HL-60 (cell line): ENCODE measurements around the gene CTIF.

Source experiments
- CTCF ChIP-seq: IDR thresholded peaks from one replicate; pipeline ENCODE4 v1.5.1; 2011; ENCODE audit warnings: low read length, control low read depth, inconsistent platforms; ENCODE audit not compliant: insufficient read depth
- POLR2AphosphoS5 ChIP-seq: IDR thresholded peaks from 2 replicates; pipeline ENCODE4 v1.6.1; 2012; ENCODE audit warnings: low read depth
- REST ChIP-seq: IDR thresholded peaks from 2 replicates; pipeline ENCODE4 v1.6.1; 2012; ENCODE audit warnings: low read depth; ENCODE audit not compliant: insufficient replicate concordance

- no peak for TF ChIP-seq CTCF
- no peak for TF ChIP-seq POLR2AphosphoS5
- no peak for TF ChIP-seq REST
Measured at GRCh38 chr18:48785736-48786454, 247.1 kb downstream of the CTIF start.
